Osteoblast (primary cell): Measurements from ENCODE around the gene RNLS. TPM values are rescaled to one million over a fixed set of nuclear protein-coding genes. Genes with fewer than 3 reads are reported as not detected.

ENCODE experiments used
- DNase-seq: peaks from one replicate; pipeline ENCODE4 v3.0.0; 2011; ENCODE audit warnings: low spot score, mixed read lengths; ENCODE audit not compliant: insufficient read length; ENCODE audit errors: missing footprints
- H2AFZ ChIP-seq: 2 replicates; pipeline ENCODE4 v1.6.0; 2011; ENCODE audit warnings: mild to moderate bottlenecking, low read length
- H3K27ac ChIP-seq: 2 replicates; pipeline ENCODE4 v1.5.1; 2011; ENCODE audit warnings: mild to moderate bottlenecking, low read depth, low read length, moderate library complexity
- H3K27me3 ChIP-seq: 2 replicates; pipeline ENCODE4 v1.6.0; 2012; ENCODE audit warnings: mild to moderate bottlenecking, control low read depth, inconsistent platforms, low read length, moderate library complexity; ENCODE audit not compliant: insufficient read depth
- H3K36me3 ChIP-seq: 2 replicates; pipeline ENCODE4 v1.5.1; 2011; ENCODE audit warnings: mild to moderate bottlenecking, low read length, control low read depth, moderate library complexity; ENCODE audit not compliant: insufficient read depth
- H3K4me1 ChIP-seq: 2 replicates; pipeline ENCODE4 v1.5.1; 2011; ENCODE audit warnings: mild to moderate bottlenecking, low read length, control low read depth, moderate library complexity; ENCODE audit not compliant: insufficient read depth
- H3K4me2 ChIP-seq: 2 replicates; pipeline ENCODE4 v1.6.0; 2011; ENCODE audit warnings: mild to moderate bottlenecking, low read length; ENCODE audit not compliant: insufficient read depth
- H3K4me3 ChIP-seq: fragments of 200-600 bp; sonication (generic); 3 replicates; pipeline ENCODE4 v1.5.1; 2012; ENCODE audit warnings: mild to moderate bottlenecking, low read length, inconsistent platforms; ENCODE audit not compliant: insufficient read depth
- H3K79me2 ChIP-seq: 2 replicates; pipeline ENCODE4 v1.6.0; 2012; ENCODE audit warnings: mild to moderate bottlenecking, low read length, control low read depth, inconsistent platforms; ENCODE audit not compliant: insufficient read depth
- H3K9me3 ChIP-seq: 2 replicates; pipeline ENCODE4 v1.5.1; 2011; ENCODE audit warnings: low read depth, low read length, control low read depth
- H4K20me1 ChIP-seq: 2 replicates; pipeline ENCODE4 v1.6.0; 2012; ENCODE audit warnings: mild to moderate bottlenecking, low read length, control low read depth; ENCODE audit not compliant: insufficient read depth
- CTCF ChIP-seq: IDR thresholded peaks from 2 replicates; pipeline ENCODE4 v1.5.1; 2011; ENCODE audit warnings: mild to moderate bottlenecking, low read depth, low read length, moderate library complexity; ENCODE audit errors: extremely low read depth
- total RNA-seq: library from RNA; depleted of rRNA; stranded (reverse); fragments of >200 nt; gene quantifications from 2 replicates; pipeline ENCODE4 v1.2.3, GENCODE V29; 2012

Gene RNLS
- total RNA-seq, 1 donor, result 22.4 TPM

GRCh38 chr10:88500656-88501055, 82.5 kb downstream of the RNLS start:
- H3K27me3 ChIP-seq, result no peaks in the 10 kb centered on the region
- no peak overlapping the region for H3K4me3 ChIP-seq
- H3K4me2 ChIP-seq, result peak overlapping the region; percentile 44
- no peak overlapping the region for H2AFZ ChIP-seq
- no peaks in the 10 kb centered on the region for H3K79me2 ChIP-seq
- H3K9me3 ChIP-seq, result no peaks in the 10 kb centered on the region
- no peak for DNase-seq
- no peak for TF ChIP-seq CTCF
- H3K4me1 ChIP-seq, result peaks cover 11% of the 10 kb centered on the region
- H4K20me1 ChIP-seq, result no peaks in the 10 kb centered on the region
- no peaks in the 10 kb centered on the region for H3K36me3 ChIP-seq
- H3K27ac ChIP-seq, result no peak overlapping the region

DNA sequence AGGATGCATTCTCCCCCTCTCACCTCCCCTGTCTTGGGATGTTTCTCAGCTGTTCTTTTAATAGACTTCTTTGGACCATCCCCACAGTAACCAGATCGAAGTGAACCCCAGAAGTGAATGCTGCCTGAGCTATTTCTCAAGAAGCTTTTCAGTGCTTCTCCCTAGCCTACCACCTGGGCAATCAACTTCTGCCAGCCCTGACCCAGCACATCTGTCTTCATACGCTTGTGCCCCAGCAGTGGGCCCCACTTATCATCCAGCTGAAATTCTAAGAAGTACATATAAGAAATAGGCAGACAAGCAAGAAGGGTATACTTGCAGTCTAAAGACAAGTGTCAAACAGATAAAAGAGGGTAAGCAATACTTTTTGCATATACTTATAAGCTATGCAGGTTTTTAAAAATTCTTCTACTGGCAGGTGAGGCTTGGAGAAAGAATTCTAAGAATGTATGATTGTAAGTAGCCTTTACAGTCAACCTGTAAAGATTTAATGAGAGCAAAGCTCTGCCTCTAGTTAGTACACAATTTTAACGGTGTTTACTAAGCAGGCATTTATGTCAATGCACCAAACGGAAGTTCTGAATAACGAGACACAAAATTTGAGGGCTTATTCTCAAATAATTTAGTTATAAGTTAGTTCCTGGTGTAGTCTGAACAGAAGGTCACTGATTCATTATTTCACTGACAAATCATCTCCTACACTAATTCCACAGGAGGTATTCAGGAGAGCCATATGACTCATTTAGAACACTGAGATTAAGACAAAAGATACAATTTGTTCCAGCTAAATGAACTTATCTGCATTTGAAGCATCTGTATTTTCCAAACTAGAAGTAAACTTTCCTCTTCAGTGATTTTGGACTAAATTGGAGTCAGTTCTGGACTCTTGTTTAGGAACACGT, 83.3 kb downstream of the RNLS start:
- Histone ChIP-seq H3K79me2 (no peaks in the 10 kb centered on the region), H3K4me1 (peaks cover 11% of the 10 kb centered on the region), H3K27ac (no peak overlapping the region), H3K4me2 (peak overlapping the region; percentile 44), H4K20me1 (no peaks in the 10 kb centered on the region), H2AFZ (no peak overlapping the region), H3K9me3 (no peaks in the 10 kb centered on the region), H3K4me3 (no peak overlapping the region), H3K27me3 (no peaks in the 10 kb centered on the region), H3K36me3 (no peaks in the 10 kb centered on the region)
- TF ChIP-seq CTCF, result no peak
- no peak for DNase-seq

- Histone ChIP-seq H3K27me3 (no peaks in the 10 kb centered on the region), H3K36me3 (no peaks in the 10 kb centered on the region), H3K4me3 (no peak overlapping the region), H3K4me1 (peaks cover 21% of the 10 kb centered on the region), H3K9me3 (no peaks in the 10 kb centered on the region), H3K27ac (no peak overlapping the region), H4K20me1 (no peaks in the 10 kb centered on the region), H3K4me2 (no peak overlapping the region), H2AFZ (no peak overlapping the region), H3K79me2 (no peaks in the 10 kb centered on the region)
- no peak for TF ChIP-seq CTCF
- no peak for DNase-seq
These were observed 85.2 kb downstream of the RNLS start for GRCh38 chr10:88497913-88498312.

- H3K4me2 ChIP-seq, result no peak overlapping the region
- H2AFZ ChIP-seq, result no peak overlapping the region
- no peaks in the 10 kb centered on the region for H3K79me2 ChIP-seq
- no peaks in the 10 kb centered on the region for H3K36me3 ChIP-seq
- H3K27ac ChIP-seq, result no peak overlapping the region
- TF ChIP-seq CTCF, result no peak
- H3K4me3 ChIP-seq, result no peak overlapping the region
- peaks cover 11% of the 10 kb centered on the region for H3K4me1 ChIP-seq
- no peaks in the 10 kb centered on the region for H3K9me3 ChIP-seq
- no peak for DNase-seq
- H4K20me1 ChIP-seq, result no peaks in the 10 kb centered on the region
- H3K27me3 ChIP-seq, result no peaks in the 10 kb centered on the region
These were observed 88.6 kb downstream of the RNLS start for GRCh38 chr10:88494537-88494936.
